IPS DF 4.7 (cell line): Measurements from ENCODE around the gene LRRC17.
A peak's percentile ranks its signal among the peaks of the same experiment; 100 is the strongest.
"Not testable (repeated sequence)": the region's sequence is repeated elsewhere in the genome, so short reads cannot be mapped to it uniquely, and the experiment has no call there.

Experiments
- DNase-seq: peaks from one replicate; pipeline ENCODE4 v3.0.0-alpha.2; 2013; ENCODE audit warnings: low spot score; ENCODE audit errors: extremely low read depth

The LRRC17 gene

DNA sequence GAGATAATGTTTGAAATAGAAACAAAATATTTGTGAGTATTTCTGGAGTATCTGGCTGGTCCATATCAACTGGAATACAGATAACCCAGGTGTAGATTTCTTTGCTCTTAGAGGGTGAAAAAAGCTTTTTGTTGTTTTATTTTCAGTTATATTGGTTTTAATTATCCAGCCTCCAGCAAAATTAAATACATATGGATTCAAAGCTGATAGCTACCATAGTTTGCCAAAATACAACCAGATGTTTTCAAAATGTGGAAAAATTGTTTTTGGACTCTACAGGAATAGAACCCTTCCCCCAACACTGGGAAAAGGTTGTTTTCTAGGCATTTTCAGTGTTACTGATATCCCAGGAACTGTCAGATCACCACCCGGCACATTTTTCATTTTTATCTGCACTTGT is 30.1 kb downstream of the LRRC17 start:
- DNase-seq, result no peak

DNA sequence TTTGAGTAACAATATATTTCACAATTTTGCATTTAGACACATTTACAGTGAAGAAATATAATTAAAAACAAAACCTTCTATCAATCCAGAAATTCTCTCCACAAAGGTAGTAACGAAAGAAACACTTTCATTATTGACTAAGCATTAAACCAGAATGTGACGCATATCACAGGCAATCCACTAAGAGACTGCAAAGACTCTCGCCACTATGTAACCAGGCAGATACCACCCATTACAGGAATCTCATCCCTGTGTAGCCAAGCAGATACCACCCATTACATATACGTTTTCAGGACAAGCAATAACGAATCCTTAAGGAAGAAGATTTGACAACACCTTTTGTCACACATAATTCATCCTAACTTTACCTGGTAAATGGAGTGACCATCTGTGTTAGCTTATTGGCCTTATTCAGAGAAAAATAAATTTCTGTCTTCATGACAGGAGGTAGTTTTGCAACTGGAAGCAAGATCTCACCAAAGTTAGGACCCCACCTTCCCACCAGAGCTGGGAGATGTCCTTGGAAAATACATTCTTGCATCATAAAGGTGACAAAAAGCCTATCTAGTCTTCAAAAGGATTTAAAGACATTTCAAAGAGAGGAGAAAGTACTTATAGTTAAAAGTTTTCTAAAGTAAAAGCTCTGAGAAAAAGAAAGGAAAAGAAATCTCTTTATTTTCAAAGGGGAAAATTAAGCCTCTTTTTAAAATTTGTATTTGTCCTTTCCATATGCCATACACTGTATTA is 30.8 kb downstream of the LRRC17 start:
- DNase-seq, result no peak

DNA sequence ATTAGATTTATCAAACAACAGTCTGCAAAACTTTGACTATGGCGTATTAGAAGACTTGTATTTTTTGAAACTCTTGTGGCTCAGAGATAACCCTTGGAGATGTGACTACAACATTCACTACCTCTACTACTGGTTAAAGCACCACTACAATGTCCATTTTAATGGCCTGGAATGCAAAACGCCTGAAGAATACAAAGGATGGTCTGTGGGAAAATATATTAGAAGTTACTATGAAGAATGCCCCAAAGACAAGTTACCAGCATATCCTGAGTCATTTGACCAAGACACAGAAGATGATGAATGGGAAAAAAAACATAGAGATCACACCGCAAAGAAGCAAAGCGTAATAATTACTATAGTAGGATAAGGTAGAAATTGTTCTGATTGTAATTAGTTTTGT is 31.4 kb downstream of the LRRC17 start:
- DNase-seq, result no peak

DNA sequence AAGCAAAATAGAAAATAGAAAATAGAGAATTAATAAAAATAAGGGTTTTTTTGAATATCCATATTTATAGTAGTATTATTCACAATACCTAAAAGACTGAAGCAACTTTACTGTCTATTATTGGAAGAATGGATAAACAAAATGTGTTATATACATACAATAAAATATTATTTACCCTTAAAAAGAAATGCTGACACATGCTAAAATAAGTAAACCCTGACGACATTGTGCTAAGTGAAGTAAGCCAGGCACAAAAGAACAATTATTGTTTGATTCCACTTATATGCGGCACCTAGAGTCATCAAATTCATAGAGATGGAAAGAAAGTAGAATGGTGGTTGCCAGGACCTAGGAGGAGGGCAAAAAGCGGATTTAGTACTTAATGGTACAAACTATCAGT is 39.0 kb downstream of the LRRC17 start:
- DNase-seq, result no peak

GRCh38 chr7:102953406-102953805 is 40.6 kb downstream of the LRRC17 start:
- no peak for DNase-seq

DNA sequence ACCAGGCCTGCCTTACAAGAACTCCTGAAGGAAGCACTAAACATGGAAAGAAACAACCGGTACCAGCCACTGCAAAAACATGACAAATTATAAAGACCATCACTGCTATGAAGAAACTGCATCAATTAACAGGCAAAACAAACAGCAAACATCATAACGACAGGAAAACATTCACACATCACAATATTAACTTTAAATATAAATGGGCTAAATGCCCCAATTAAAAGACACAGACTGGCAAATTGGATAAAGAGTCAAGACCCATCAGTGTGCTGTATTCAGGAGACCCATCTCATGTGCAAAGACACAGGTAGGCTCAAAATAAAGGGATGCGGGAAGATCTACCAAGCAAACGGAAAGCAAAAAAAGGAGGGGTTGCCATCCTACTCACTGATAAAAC is 41.6 kb downstream of the LRRC17 start:
- not testable (repeated sequence) for DNase-seq

GRCh38 chr7:102958004-102958403 is 45.2 kb downstream of the LRRC17 start:
- DNase-seq, result not testable (repeated sequence)

- not testable (repeated sequence) for DNase-seq
Measured at GRCh38 chr7:102961993-102962392, 49.2 kb downstream of the LRRC17 start.

GRCh38 chr7:102966465-102966864 is 53.7 kb downstream of the LRRC17 start:
- no peak for DNase-seq

DNA sequence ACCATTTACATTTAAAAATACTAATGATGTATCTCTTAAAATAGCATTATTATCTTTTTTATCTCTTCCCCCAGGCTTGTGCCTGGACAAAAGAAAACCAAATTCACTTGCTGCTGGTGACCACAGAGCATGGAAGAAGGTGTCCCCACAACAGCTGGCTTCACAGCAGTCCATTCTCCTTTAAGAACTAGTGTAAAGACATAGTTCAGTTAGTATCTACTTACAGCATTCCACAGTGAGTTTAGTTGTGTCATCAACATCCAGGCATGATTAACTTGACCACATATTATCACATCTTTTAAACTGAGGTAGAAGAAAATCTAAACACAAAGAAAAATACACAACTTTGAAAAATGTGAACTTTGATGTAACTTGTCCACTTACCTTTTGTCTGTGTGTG is 55.0 kb downstream of the LRRC17 start:
- no peak for DNase-seq

DNA sequence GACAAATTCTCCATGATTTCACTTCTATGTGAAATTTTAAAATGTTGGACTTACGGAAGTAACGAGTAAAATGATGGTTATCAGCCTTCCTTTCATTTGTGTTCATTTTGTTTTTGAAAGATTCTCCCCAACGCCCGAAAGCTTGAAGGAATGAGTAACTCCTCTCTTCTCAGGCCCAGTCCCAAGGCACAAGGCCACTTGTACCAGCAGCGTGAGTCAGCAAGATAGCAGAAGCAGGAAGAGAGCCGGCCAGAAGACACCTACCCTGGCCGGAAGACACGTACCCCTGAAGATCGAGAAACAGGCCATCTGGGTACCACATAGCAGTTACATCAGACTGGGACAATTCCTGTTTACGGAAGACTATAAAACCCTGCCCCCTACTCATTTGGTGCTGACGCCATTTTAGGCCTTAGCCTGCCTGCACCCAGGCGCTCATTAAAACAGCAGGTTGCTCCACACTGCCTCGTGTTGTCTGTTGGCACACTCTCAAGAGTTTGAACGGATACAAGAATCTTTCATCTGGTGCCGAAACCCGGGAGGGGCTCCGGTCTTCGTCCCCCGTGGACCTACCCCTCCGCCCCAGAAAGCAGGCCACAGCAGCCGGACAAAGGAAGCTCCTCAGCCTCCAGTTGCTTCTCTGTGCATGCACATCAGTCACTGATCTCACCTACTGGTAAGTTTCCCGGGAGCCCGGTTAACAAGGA is 60.4 kb downstream of the LRRC17 start:
- no peak for DNase-seq

DNA sequence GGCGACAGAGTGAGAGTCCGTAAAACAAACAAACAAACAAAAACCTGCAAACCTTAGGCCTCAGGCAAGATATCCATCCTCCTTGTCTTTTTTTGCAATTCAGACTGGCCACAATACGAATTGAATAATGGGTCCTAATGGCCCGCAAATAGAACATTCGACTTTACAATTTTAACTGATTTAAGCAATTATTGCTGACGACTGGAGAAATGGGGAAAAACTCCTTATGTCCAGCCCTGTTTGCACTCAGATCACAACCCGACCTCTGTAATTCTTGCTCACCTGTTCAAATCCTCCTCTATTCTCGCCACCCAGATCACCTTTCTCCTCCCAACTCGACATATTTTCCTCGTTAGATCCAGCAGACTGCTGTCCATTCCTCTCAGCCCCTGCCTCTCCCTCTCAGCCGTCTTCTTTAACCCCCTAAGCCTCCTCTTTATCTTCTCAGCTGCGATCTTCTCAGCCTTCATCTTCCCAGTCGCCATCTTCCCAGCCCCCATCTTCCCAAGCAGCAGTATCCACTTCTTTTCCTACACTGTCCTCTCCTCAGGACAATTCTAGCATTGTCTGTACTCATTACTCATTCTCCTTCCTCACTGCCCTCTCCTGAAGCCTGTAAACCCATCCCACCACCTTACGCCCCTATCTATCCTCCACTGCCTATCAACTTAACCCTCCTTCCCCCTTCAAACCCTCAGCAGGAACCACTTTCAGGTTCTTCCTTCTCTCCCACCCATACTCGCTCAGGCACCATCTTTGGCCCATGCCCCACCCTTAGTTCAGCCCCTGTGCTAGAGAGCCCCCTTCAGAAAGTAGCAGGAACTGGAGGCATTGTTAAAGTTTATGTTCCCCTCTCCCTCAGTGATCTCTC is 61.8 kb downstream of the LRRC17 start:
- DNase-seq, result peak; percentile 16

DNA sequence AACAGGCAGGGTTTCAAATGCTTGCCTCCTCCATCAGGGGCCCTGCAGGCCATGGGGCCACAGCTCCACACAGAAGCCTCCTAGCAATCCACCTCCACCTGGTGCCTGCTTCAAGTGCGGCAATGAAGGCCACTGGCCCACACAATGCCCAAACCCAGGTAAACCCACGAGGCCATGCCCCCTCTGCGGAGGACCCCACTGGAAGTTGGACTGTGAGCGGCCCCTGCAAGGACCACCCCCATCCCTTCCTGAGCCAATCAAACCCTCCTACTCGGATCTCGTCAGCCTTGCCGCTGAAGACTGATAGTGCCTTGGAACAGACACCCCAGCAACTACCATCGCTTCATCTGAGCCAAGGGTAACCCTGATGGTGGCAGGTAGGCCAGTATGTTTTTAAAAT is 63.1 kb downstream of the LRRC17 start:
- DNase-seq, result no peak

DNA sequence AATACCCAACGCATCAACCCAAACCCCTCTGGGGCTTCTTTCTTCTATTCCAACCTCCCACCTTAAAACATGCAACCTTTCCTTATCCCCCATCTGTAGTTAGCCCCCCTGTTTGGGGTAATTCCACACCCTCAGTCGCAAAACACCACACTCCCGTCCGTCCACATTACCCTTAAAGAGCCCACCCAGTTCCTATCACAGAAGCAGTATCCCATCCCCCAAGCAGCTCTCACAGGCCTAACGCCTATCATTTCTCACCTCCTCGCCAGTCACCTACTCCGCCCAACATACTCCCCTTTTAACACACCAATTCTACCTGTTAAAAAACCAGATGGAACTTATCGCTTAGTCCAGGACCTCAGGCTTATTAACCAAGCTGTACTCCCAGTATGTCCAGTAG is 63.7 kb downstream of the LRRC17 start:
- DNase-seq, result no peak

DNA sequence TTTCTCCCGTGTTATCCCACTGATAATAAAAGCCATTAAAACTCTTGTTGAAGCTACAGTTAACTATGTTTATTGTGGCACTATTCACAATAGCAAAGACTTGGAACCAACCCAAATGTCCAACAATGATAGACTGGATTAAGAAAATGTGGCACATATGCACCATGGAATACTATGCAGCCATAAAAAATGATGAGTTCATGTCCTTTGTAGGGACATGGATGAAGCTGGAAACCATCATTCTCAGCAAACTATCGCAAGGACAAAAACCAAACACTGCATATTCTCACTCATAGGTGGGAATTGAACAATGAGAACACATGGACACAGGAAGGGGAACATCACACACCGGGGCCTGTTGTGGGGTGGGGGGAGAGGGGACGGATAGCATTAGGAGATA is 64.8 kb downstream of the LRRC17 start:
- DNase-seq, result not testable (repeated sequence)

- DNase-seq, result no peak
Measured at GRCh38 chr7:102978284-102978683, 65.5 kb downstream of the LRRC17 start.

DNA sequence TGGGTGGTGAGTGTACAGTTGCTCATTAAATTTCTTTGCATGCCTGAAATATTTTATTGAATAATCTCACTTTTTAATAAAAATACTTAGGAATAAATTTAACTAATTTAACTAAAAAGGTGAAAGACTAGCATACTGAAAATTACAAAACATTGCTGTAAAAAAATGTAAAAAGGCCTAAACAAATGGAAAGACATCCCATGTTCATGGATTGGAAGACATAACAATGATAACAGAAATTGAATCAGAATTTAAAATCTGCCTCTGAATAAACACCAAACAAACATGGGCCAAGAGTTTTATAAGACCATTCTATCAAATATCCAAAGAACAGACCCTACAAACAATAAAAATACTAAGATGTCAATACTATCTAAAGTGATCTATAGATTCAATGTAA is 66.9 kb downstream of the LRRC17 start:
- no peak for DNase-seq

- DNase-seq, result no peak
Measured at GRCh38 chr7:102981451-102981850, 68.7 kb downstream of the LRRC17 start.

- DNase-seq, result no peak
Measured at GRCh38 chr7:102982235-102982634, 69.4 kb downstream of the LRRC17 start.

DNA sequence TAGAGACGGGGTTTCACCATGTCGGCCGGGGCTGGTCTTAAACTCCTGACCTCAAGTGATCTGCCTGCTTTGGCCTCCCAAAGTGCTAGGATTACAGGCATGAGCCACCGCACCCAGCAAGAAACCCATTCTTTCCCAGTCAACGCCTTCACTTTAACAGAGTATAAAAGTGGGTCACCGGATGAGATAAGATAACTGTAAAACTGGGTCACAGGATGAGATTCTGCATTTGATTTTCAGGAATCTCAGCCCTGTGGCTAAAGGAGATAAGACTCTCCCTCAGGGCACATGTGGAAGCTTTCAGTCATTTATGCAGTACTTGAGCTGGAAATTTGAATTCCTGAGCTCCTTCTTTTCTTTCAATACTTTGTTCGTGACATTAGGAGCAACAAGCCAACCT is 70.8 kb downstream of the LRRC17 start:
- no peak for DNase-seq

GRCh38 chr7:102985176-102985783 is 72.5 kb downstream of the LRRC17 start:
- no peak for DNase-seq

- DNase-seq, result no peak
Measured at GRCh38 chr7:102988088-102988487, 75.3 kb downstream of the LRRC17 start.
